Measurements from ENCODE around the gene NCLN.
A peak's percentile ranks its signal among the peaks of the same experiment; 100 is the strongest.
"Not testable (repeated sequence)": the region's sequence is repeated elsewhere in the genome, so short reads cannot be mapped to it uniquely, and the experiment has no call there.

Gene NCLN

GRCh38 chr19:3149526-3150505, 35.9 kb upstream of the NCLN start:
- in situ Hi-C loops (cut with HindIII; ENCODE audit: low pct_unique_long_range_greater_than_20kb, low sequenced_read_pairs), result no loop called here
- DNase-seq (ENCODE audit: low read depth in 1 of 2, low spot score in 1 of 2), result no peak
- TF ChIP-seq JUND (IDR thresholded peaks at IDR 0.05; ENCODE audit: low read depth), result no peak

- in situ Hi-C loops (cut with HindIII; ENCODE audit: low pct_unique_long_range_greater_than_20kb, low sequenced_read_pairs), result no loop called here
- no peak for DNase-seq (ENCODE audit: low read depth in 1 of 2, low spot score in 1 of 2)
- no peak for TF ChIP-seq JUND (IDR thresholded peaks at IDR 0.05; ENCODE audit: low read depth)
Observed at GRCh38 chr19:3150739-3151329, 34.9 kb upstream of the NCLN start.

GRCh38 chr19:3151563-3152418, 33.9 kb upstream of the NCLN start:
- in situ Hi-C loops (cut with HindIII; ENCODE audit: low pct_unique_long_range_greater_than_20kb, low sequenced_read_pairs), result no loop called here
- DNase-seq (ENCODE audit: low read depth in 1 of 2, low spot score in 1 of 2), result no peak
- no peak for TF ChIP-seq JUND (IDR thresholded peaks at IDR 0.05; ENCODE audit: low read depth)

- TF ChIP-seq JUND (IDR thresholded peaks at IDR 0.05; ENCODE audit: low read depth), result no peak
- in situ Hi-C loops (cut with HindIII; ENCODE audit: low pct_unique_long_range_greater_than_20kb, low sequenced_read_pairs), result no loop called here
- DNase-seq (ENCODE audit: low read depth in 1 of 2, low spot score in 1 of 2), result no peak
Observed at GRCh38 chr19:3152419-3152780, 33.3 kb upstream of the NCLN start.

- DNase-seq (ENCODE audit: low read depth in 1 of 2, low spot score in 1 of 2), result no peak
- no peak for TF ChIP-seq JUND (IDR thresholded peaks at IDR 0.05; ENCODE audit: low read depth)
- in situ Hi-C loops (cut with HindIII; ENCODE audit: low pct_unique_long_range_greater_than_20kb, low sequenced_read_pairs), result no loop called here
Observed at GRCh38 chr19:3153286-3154230, 32.2 kb upstream of the NCLN start.

- DNase-seq (ENCODE audit: low read depth in 1 of 2, low spot score in 1 of 2); in situ Hi-C loops (cut with HindIII; ENCODE audit: low pct_unique_long_range_greater_than_20kb, low sequenced_read_pairs): not testable (repeated sequence)
Observed at GRCh38 chr19:3154447-3154846, 31.3 kb upstream of the NCLN start.

GRCh38 chr19:3154957-3155736, 30.6 kb upstream of the NCLN start:
- no peak for TF ChIP-seq JUND (IDR thresholded peaks at IDR 0.05; ENCODE audit: low read depth)
- DNase-seq (ENCODE audit: low read depth in 1 of 2, low spot score in 1 of 2), result peak in 1 of 2 experiments; percentile 27
- in situ Hi-C loops (cut with HindIII; ENCODE audit: low pct_unique_long_range_greater_than_20kb, low sequenced_read_pairs), result no loop called here

GRCh38 chr19:3157096-3157845, 28.5 kb upstream of the NCLN start:
- no peak for DNase-seq (ENCODE audit: low read depth in 1 of 2, low spot score in 1 of 2)
- TF ChIP-seq JUND (IDR thresholded peaks at IDR 0.05; ENCODE audit: low read depth), result no peak
- in situ Hi-C loops (cut with HindIII; ENCODE audit: low pct_unique_long_range_greater_than_20kb, low sequenced_read_pairs), result no loop called here

- in situ Hi-C loops (cut with HindIII; ENCODE audit: low pct_unique_long_range_greater_than_20kb, low sequenced_read_pairs), result no loop called here
- TF ChIP-seq JUND (IDR thresholded peaks at IDR 0.05; ENCODE audit: low read depth), result no peak
- no peak for DNase-seq (ENCODE audit: low read depth in 1 of 2, low spot score in 1 of 2)
Observed at GRCh38 chr19:3159565-3159964, 26.2 kb upstream of the NCLN start.

- in situ Hi-C loops (cut with HindIII; ENCODE audit: low pct_unique_long_range_greater_than_20kb, low sequenced_read_pairs), result no loop called here
Observed at GRCh38 chr19:3160219-3160618, 25.5 kb upstream of the NCLN start.

More at GRCh38 chr19:3160219-3160618, 25.5 kb upstream of the NCLN start:
- no peak for TF ChIP-seq JUND (IDR thresholded peaks at IDR 0.05; ENCODE audit: low read depth)
- DNase-seq (ENCODE audit: low read depth in 1 of 2, low spot score in 1 of 2), result no peak

Measured in T47D (cell line).